Measurements from ENCODE around the gene PPP6R2. TPM values are rescaled to one million over a fixed set of nuclear protein-coding genes. Genes with fewer than 3 reads are reported as not detected.
"Not testable (repeated sequence)": the region's sequence is repeated elsewhere in the genome, so short reads cannot be mapped to it uniquely, and the experiment has no call there.

Gene PPP6R2
- total RNA-seq, 1 donor from 2014 or later, result 65.4 TPM

- DNase-seq (ENCODE audit: low spot score) (no peak), ATAC-seq (no peak)
Measured at GRCh38 chr22:50376085-50376651, 33.0 kb downstream of the PPP6R2 start.

DNA sequence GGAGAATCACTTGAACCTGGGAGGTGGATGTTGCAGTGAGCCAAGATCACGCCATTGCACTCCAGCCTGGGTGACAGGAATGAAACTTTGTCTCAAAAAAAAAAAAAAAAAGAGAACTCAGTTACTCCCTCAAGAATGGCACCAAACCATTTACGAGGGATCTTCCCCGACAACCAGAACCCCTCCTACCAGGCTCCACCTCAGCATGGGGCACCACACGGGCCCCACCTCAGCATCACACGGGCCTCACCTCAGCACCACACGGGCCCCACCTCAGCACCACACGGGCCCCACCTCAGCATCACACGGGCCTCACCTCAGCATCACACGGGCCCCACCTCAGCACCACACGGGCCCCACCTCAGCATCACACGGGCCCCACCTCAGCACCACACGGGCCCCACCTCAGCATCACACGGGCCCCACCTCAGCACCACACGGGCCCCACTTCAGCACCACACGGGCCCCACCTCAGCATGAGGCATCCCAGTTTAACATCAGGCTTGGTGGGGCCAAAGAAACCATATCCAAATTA is 38.0 kb downstream of the PPP6R2 start:
- not testable (repeated sequence) for DNase-seq (ENCODE audit: low spot score); ATAC-seq

DNA sequence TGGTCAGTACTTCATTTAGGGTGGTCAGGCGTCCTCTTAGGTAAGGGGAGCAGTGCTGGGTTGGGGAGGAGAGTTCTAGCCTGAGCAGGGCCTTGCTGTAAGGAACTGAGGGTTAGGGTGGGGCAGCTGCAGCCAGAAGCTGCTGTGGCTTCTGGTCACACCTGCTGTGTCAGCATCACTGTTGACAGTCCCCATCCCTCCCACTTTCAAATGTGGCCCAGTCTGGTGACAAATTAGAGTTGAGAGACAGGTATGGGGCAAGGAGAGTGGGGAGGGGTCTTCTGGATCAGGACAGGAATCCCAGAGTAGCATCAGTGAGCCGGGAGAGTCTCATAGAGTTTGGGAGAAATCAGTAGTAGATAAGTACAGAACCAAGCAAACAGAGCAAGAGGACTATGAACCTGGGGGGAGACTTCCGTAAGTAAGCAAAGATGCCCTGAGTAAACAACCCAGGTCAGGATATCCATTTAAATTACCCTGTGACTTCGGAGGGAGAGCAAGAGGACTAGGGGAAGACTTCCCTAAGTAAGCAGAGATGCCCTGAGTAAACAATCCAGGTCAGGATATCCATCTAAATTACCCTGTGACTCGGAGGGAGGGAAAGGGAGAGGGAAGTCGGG is 53.7 kb downstream of the PPP6R2 start:
- DNase-seq (ENCODE audit: low spot score) (no peak), ATAC-seq (peak; percentile 9)

- ATAC-seq; DNase-seq (ENCODE audit: low spot score): not testable (repeated sequence)
Measured at GRCh38 chr22:50397371-50398060, 54.4 kb downstream of the PPP6R2 start.

DNA sequence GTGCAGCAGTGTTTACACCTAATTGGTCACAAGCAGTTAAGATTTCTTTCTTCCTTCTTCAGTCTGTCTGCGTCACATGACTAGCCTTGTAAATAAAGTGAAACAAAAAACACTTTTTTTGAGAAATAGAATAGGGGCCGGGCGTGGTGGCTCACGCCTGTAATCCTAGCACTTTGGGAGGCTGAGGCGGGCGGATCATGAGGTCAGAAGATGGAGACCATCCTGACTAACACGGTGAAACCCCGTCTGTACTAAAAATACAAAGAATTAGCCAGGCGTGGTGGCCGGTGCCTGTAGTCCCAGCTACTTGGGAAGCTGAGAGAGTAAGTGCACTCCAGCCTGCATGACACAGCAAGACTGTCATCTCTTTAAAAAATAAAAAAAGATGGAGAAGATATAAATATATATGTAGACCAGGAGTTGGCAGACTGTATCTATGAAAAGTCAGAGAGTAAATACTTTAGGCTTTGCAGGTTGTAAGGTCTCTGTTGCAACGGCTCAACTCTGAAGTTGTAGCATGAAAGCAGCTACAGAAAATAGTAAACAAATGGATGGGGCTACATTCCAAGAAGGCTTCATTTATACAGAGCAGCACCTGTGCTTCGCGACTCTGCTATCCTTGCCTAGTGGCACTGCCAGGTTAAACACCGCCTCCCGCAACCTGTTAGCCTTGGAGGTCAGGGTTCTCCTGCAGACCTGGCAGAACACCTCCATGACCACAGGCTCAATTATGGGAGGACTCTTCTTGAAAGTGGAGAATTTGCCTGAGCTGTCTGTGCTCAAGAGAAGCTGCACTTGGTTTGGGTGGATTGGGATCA is 55.9 kb downstream of the PPP6R2 start:
- DNase-seq (ENCODE audit: low spot score) (peak; percentile 90), ATAC-seq (peak; percentile 72)

DNA sequence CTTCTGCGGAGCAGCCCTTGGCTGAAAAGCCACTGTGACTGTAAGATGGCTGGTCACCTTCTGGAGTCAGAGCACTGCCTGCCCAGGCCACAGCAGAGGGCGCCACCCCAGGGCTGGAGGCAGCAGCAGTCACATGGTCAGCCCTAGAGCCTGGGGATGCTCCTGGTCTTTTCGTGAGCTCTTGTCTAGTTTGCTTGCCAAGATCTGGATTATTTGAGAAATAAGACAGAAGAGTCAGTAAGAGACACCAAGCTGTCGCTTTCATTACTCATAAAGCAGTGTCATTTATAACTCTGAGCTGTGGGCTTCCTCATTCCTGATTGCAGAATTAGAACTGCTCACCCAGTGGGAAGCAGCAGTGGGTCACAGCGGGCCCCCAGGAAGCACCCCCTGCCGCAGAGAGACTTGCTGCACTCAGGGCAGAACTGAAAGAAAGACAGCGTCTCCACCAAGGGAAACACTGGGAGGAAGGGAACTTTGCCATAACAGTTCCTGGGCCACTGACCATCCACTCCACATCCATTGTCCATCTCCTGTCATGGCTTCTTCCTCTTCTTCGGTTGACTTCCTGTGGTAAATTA is 56.7 kb downstream of the PPP6R2 start:
- ATAC-seq (peak; percentile 22), DNase-seq (ENCODE audit: low spot score) (no peak)

GRCh38 chr22:50400406-50400805 is 57.3 kb downstream of the PPP6R2 start:
- DNase-seq (ENCODE audit: low spot score) (peak; percentile 78), ATAC-seq (peak; percentile 51)

GRCh38 chr22:50400931-50401330 is 57.8 kb downstream of the PPP6R2 start:
- DNase-seq (ENCODE audit: low spot score) (no peak), ATAC-seq (no peak)

DNA sequence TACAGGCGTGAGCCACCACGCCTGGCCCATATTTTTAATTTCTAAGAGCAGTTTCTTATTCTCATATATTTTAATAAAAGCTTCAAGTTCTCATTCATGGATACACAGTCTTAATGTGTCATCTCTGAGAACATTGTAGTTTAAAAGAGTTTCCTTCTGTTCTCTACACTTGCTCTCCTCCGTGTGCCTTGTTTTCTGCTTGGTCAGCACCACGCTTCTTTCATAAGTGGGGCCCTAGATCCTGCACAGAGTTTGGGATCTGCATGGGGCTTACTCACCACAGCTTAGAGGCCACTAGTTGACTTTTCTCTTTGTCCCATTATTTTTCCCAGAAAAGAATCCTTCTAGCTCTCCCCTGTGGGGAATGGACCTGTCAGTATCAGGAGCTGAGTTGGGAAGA is 58.8 kb downstream of the PPP6R2 start:
- ATAC-seq (no peak), DNase-seq (ENCODE audit: low spot score) (no peak)

DNA sequence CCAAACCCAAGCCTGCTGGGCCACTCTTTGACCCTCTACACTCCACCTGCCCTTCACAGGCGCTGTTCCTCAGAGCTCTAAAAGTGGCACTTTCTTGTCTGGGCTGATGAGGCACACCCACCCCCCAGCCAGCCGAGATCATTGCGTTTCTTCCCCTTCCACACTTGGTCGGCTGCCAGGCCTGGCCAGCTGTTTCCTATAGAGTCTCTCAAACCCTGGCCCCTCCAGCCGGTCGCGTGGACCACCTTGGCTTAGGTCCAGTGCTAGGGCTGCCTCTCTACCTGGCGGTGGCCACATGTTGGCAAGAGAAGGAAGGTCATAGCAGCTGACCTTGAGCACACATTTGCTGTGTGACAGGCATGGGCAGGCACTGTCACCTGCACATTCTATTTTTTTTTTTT is 60.6 kb downstream of the PPP6R2 start:
- DNase-seq (ENCODE audit: low spot score) (peak; percentile 77), ATAC-seq (peak; percentile 59)

DNA sequence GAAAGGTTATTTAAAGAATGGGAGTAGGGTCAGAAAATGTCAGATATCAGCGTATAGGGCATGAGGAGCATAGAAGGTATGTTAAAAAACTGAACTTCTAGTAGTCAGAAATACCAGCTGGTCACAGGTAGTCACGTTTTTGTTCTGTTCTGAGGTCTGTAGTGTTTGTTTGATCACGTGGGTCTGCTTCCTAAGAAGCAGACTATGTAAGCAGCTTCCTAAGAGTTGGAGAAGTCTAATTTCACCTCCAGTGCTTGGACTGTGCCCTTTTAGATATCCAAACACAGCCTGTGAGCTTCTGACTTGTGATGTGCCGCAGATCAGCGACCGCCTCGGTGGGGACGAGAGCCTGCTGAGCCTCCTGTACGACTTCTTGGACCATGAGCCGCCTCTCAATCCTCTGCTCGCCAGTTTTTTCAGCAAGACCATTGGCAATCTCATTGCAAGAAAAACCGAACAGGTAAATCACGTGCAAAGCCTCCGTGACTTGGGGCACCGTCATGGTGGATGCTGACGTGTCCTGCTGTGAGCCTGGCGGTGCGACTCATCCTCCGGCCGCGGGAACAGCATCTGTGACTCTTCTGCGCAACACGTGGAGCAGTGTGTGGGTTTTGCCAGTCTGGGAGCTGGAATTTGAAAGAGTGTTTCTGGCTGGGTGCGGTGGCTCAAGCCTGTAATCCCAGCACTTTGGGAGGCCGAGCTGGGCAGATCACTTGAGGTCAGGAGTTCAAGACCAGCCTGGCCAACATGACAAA is 63.5 kb downstream of the PPP6R2 start:
- ATAC-seq (no peak), DNase-seq (ENCODE audit: low spot score) (no peak)

DNA sequence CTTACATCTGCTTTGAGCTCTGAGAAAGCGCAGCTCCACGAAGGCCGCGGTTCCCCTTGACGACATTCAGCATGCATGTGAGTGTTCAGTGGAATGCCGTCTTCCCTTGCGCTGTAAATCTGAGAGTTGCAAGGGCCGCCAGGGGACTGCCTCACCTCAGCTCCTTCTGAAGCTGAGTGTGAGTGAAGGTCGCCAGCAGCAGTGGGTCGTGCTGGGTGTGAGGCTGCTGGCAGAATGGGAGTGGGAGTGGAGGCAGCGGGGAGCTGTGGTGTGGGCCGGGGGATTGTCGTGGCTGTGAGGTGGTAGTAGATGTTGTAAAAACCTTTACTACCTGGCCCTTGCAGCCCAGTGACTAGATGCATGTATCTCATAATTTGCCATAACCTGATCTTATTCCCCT is 65.2 kb downstream of the PPP6R2 start:
- no peak for DNase-seq (ENCODE audit: low spot score)
- no peak for ATAC-seq

- not testable (repeated sequence) for ATAC-seq; DNase-seq (ENCODE audit: low spot score)
Measured at GRCh38 chr22:50408954-50409353, 65.8 kb downstream of the PPP6R2 start.

GRCh38 chr22:50414476-50415248 is 71.5 kb downstream of the PPP6R2 start:
- DNase-seq (ENCODE audit: low spot score) (no peak), ATAC-seq (no peak)

- no peak for ATAC-seq
- no peak for DNase-seq (ENCODE audit: low spot score)
Measured at GRCh38 chr22:50415426-50415825, 72.3 kb downstream of the PPP6R2 start.

GRCh38 chr22:50416996-50417395 is 73.9 kb downstream of the PPP6R2 start:
- ATAC-seq, result no peak
- no peak for DNase-seq (ENCODE audit: low spot score)

- ATAC-seq, result no peak
Measured at GRCh38 chr22:50417411-50418210, 74.5 kb downstream of the PPP6R2 start.

DNA sequence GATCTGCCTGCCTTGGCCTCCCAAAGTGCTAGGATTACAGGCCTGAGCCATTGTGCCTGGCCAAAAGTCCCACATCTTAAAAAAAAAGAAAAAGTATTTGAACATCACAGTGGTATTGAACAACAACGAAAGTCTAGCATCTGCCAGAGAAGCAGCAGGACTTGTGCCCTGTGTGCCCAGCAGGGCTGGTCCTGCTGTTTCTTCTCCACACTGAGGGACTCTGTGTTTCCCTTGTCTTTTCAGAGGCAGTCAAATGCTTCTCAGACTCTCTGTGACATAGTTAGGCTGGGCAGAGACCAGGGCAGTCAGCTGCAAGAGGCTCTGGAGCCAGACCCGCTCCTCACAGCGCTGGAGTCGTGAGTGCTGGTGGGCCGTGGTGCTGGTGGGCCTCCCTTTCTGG is 75.5 kb downstream of the PPP6R2 start:
- ATAC-seq (no peak), DNase-seq (ENCODE audit: low spot score) (no peak)

More at GRCh38 chr22:50417411-50418210, 74.5 kb downstream of the PPP6R2 start:
- DNase-seq (ENCODE audit: low spot score), result no peak

All from left lobe of liver (tissue), 2 donors.